Stimulated activated CD8-positive, alpha-beta memory T cell treated with anti-CD3 and anti-CD28 coated beads, Interleukin-15, amount 100 ng/mL, for 48 hours (primary cell): ENCODE data around the gene USP34.
"Not testable (repeated sequence)": the region's sequence is repeated elsewhere in the genome, so short reads cannot be mapped to it uniquely, and the experiment has no call there.

Source experiments
- DNase-seq, 2 donors: peaks; one replicate each; pipeline ENCODE4 v3.0.0-alpha.2; 2020; ENCODE audit warnings: low read depth in 2 of 2

Gene USP34

DNA sequence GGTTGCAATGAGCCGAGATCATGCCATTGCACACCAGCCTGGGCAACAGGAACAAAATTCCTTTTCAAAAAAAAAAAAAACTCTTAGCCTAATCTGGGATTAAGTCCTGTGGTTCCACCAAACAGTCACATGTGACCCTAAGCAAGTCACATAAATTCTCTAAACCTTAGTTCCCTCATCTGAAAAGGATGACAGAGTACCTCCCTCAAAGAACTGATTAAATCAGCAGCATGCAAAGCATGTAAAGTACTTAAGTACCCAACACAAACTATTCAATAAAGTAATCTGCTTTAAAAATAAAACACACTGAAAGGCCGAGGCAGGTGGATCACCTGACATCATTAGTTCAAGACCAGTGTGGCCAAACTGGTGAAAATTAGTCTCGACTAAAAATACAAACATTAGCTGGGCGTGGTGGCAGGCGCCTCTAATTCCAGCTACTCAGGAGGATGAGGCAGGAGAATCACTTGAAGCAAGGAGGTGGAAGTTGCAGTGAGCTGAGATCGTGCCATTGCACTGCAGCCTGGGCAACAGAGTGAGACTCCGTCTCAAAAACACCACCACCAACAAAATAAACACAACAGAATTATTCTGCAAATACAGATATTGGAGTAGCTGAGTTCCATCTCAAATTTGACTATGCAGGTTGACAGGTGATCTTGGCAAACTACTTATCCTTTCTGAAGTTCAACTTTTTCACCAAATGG, 7.0 kb downstream of the USP34 start:
- DNase-seq = no peak

DNA sequence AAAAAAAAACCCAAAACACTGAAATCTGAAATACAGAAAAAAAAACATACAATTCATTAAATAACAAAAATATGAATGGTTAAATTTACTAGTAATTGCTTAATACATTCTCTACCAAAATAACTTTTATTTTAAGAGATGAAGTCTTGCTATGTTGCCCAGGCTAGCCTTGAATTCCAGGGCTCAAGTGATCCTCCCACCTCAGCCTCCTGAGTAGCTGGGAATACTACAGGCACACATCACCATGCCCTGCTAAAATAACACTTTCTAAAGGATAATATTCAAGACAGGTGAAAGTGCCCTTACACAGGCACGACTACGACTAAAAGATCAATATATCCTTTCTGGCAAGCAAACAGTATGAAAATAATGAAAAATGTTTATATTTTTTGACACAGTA, 9.5 kb downstream of the USP34 start:
- no peak for DNase-seq

GRCh38 chr2:61460163-61460562, 10.7 kb downstream of the USP34 start:
- no peak for DNase-seq

- DNase-seq = no peak
These were observed 14.0 kb downstream of the USP34 start for GRCh38 chr2:61456746-61457420.

DNA sequence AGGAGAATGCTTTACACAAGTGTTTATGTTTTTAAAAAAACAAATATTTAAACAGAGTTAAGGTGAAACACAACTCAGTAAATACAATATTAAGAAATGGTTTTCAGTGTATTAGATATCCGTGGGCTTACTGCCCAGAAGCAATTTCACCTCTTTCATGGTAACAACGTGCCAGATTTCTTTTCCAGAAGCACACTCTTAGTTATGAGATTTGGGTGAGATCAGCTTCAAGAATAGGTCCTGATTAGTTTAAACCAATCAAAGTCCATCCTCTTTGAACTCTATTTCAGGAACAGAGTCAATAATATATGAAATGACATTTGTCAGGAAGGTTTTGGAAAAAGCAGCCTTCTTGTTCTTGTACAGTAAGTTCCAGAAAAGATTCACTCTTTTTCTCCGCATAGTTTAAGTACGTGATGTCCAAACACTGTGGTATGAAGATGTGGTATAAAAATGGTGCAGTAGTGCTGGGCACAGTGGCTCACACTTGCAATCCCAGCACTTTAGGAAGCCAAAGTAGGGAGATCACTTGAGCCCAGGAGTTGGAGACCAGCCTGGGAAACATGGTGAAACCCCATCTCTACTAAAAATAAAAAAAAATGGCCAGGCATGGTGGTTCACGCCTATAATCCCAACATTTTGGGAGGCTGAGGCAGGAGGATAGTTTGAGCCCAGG, 14.7 kb downstream of the USP34 start:
- DNase-seq = no peak

- not testable (repeated sequence) for DNase-seq
These were observed 15.9 kb downstream of the USP34 start for GRCh38 chr2:61454972-61455371.

DNA sequence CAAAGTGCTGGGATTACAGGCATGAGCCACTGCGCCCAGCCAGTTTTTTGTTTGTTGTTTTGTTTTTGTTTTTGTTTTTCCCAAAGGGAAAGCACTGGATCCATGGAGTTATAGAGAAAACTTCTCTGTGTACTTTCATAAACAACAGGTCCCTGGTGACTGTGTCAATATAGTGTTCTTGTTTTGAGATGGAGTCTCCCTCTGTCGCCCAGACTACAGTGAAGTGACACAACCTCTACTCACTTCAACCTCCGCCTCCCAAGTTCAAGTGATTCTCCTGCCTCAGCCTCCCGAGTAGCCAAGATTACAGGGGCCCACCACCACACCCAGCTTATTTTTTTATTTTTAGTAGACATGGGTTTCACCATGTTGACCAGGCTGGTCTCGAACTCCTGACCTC, 16.5 kb downstream of the USP34 start:
- no peak for DNase-seq

- DNase-seq = no peak
These were observed 18.5 kb downstream of the USP34 start for GRCh38 chr2:61452392-61452791.

- DNase-seq = no peak
These were observed 19.7 kb downstream of the USP34 start for GRCh38 chr2:61451178-61451577.

- no peak for DNase-seq
These were observed 20.7 kb downstream of the USP34 start for GRCh38 chr2:61450144-61450543.

- DNase-seq = no peak
These were observed 22.7 kb downstream of the USP34 start for GRCh38 chr2:61448229-61448628.

- DNase-seq = not testable (repeated sequence)
These were observed 23.9 kb downstream of the USP34 start for GRCh38 chr2:61446971-61447370.

DNA sequence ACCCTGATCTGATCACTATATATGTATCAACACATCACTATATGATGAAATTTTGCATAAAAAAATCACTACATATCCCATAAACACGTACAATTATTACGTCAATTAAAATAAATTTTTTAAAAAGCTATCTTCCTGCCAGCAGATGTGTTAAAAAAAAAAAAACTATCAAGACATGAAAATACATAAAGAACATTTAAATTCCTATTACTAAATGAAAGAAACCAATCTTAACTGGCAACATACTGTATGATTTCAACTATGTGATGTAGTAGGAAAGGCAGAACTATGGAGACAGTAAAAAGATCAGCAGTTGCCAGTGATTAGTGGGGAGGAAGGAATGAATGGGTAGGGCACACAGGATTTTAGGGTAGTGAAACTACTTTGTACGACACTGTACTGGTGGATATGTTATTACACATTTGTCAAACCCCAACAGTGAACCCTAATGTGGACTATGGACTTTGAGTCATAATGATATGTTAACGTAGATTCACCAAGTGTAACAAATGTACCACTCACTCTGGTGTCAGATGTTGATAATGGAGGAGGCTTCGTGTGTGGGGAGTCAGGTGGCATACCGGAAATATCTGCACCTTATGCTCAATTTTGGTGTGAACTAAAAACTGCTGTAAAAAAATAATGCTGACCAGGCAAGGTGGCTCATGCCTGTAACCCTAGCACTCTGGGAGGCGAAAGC, 27.4 kb downstream of the USP34 start:
- DNase-seq = no peak

DNA sequence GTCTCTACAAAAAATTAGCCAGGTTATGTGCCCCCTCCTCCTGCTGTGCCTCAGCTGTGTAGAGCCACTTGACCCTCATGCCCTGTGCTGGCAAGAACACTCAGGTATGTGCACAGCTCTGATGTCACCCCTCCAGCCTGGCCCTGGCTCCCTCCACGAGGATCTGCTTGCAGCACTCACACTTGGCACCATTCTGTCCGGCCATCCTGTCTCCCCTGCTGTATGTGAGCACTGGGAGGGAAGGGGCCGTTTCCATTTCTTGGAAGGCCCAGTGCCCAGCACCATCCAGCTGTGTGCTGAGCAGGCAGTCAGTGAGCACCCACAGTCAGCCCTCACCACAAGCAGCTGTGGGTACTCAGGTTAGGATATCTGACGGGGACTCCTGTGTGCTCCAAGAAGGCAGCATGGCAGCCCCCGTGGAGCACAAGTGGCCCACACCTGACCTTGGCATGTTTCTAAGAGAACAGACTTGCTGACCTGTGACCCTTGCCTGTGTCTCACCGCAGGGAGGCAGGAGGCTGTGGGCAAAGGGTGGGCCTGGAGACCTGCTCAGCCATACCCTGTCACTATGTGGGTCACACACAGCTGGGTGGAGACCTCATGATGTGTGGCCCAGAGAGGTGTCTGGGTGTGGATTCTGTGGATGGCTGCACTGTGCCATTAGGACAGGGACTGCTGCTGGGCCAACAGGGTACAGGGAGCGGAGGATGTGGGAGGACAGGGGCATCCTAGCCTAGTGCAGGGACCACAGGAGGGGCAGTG, 31.5 kb downstream of the USP34 start:
- no peak for DNase-seq

DNA sequence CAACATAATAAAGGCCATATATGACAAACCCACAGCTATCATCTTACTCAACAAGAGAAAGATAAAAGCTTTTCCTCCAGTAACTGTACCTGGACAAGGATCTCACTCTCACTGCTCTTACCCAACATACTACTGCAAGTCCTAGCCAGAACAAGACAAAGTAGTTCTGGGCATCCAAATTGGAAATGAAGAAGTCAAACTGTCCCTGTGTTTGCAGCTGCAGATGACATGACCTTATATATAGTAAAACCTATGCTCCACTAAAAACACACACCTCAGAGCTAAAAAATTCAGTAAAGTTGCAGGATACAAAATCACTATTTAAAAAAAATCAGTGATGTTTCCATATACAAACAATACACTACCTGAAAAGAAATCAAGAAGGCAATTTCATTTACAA, 32.2 kb downstream of the USP34 start:
- DNase-seq = no peak

DNA sequence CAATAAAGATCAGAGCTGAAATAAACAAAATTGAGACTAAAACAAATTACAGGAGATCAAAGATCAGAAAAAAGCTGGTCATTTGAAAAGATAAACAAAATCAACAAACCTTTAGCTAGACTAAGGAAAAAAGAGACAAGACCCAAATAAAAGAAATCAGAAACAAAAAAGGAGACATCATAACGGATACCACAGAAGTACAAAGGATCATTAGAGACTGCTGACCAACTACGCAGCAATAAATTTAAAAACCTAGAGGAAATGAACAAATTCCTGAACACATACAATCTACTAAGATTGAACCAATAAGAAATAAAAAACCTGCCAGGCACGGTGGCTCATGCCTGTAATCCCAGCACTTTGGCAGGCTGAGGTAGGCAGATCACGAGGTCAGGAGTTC, 33.7 kb downstream of the USP34 start:
- DNase-seq = no peak

DNA sequence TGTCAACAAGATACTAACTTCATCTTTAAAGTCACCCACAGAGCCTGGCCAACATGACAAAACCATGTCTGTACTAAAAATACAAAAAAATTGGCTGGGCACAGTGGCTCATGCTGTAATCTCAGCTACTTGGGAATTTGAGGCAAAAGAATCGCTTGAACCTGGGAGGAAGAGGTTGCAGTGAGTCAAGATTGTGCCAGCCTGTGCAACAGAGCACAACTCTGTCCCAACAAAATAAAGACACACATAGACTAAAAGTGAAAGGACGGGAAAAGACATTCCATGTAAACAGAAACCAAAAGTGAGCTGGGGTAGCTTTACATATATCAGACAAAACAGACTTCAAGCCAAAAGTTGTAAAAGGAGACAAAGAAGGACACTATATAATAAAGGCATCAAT, 34.8 kb downstream of the USP34 start:
- no peak for DNase-seq

DNA sequence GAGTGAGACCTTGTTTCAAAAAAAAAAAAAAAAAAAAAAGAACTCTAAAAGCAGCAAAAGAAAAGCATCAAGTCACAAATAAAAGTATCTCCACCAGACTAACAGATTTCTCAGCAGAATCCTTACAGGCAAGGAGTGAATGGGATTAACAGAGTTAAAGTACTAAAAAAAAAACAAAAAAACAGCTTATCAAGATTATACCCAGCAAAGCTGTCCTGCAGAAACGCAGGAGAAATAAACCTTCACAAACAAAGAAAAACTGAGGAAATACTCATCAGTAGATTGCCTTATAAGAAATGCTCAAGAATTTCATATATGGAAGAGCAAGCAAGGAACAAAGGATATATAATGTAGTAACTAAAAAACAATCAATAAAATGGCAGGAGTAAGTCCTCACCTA, 35.6 kb downstream of the USP34 start:
- DNase-seq = no peak

GRCh38 chr2:61434314-61434713, 36.6 kb downstream of the USP34 start:
- DNase-seq = no peak

GRCh38 chr2:61433606-61434005, 37.3 kb downstream of the USP34 start:
- DNase-seq = no peak

DNA sequence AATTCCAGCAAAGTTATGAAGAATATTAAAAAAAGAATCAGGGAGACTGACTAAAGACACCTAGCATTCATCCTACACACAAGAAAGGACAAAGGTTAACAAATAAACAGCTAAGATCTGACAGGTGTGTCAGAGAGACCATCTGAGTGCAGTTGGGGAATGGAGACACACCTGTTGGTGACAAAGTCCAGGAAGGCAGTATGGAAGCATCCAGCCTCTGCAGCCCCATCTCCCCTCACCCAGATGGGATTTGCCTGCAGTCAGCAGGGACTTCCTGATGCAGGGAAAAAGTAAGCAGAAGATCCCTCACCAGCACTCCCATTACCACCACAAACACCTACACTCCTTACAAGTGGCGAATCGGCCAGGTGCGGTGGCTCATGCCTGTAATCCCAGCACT, 37.9 kb downstream of the USP34 start:
- no peak for DNase-seq

- DNase-seq = no peak
These were observed 39.5 kb downstream of the USP34 start for GRCh38 chr2:61431345-61431744.
